K562 (cell line): Measurements from ENCODE around the gene UBE2B. TPM values are rescaled to one million over a fixed set of nuclear protein-coding genes. Genes with fewer than 3 reads are reported as not detected.

Source experiments
- CHD2 ChIP-seq: IDR thresholded peaks from 2 replicates; pipeline ENCODE4 v1.6.1; 2011; ENCODE audit warnings: low read depth, low read length
- CHD7 ChIP-seq: fragments of 200-600 bp; sonication (generic); IDR thresholded peaks from one replicate; pipeline ENCODE4 v1.6.1; 2012; ENCODE audit warnings: mild to moderate bottlenecking, low read depth, low read length, inconsistent platforms
- CREB1 ChIP-seq, 2 experiments: sonication (generic) in 1 of 2; formaldehyde crosslinking in 1 of 2; IDR thresholded peaks; 2 replicates each; pipeline versions ENCODE4 v1.6.1 to v1.8.0; 2012 to 2022; ENCODE audit warnings: inconsistent platforms in 1 of 2, mild to moderate bottlenecking in 1 of 2, missing genetic modification reagents in 1 of 2, moderate library complexity in 1 of 2
- FOS ChIP-seq: IDR thresholded peaks from 3 replicates; pipeline ENCODE4 v1.6.1; 2011; ENCODE audit not compliant: insufficient read length; ENCODE audit errors: extremely low read depth
- MXI1 ChIP-seq: IDR thresholded peaks from 2 replicates; pipeline ENCODE4 v1.6.1; 2011; ENCODE audit warnings: low read depth, mild to moderate bottlenecking, improper control_type of control experiment, low read length
- PCBP2 ChIP-seq: fragments of 200-400 bp; formaldehyde crosslinking; IDR thresholded peaks from 2 replicates; pipeline ENCODE4 v1.6.1; 2018; ENCODE audit warnings: low read length, low read depth, mild to moderate bottlenecking, moderate library complexity; ENCODE audit not compliant: poor library complexity, severe bottlenecking
- PKNOX1 ChIP-seq: fragments of 450-650 bp; IDR thresholded peaks from 2 replicates; pipeline ENCODE4 v1.6.1; 2016
- POLR2B ChIP-seq: fragments of 450-650 bp; IDR thresholded peaks from 2 replicates; pipeline ENCODE4 v1.6.1; 2018; ENCODE audit warnings: low read depth; ENCODE audit not compliant: partially characterized antibody
- ZNF124 ChIP-seq: sonication (generic); formaldehyde crosslinking; IDR thresholded peaks from 2 replicates; pipeline ENCODE4 v1.8.1; 2022; ENCODE audit warnings: missing genetic modification reagents
- ZNF75A ChIP-seq: fragments of 450-650 bp; formaldehyde crosslinking; IDR thresholded peaks from 2 replicates; pipeline ENCODE4 v1.4.0; 2020; ENCODE audit warnings: mild to moderate bottlenecking
- polyA plus RNA-seq, 8 experiments: library from polyadenylated mRNA; depleted of rRNA in 4 of 8; stranded (reverse) in 5 of 8; unstranded in 3 of 8; fragments of >200 nt; fragmentation: Nextera tagmentation in 2 of 8; fragmentation: Illumina TruSeq in 1 of 8; extraction: Ambion mirVana in 2 of 8; extraction: Trizol in 1 of 8; gene quantifications; 2 replicates each; pipeline versions ENCODE4 v1.2.1 to v1.2.3, GENCODE V29; 2011 to 2014; ENCODE audit warnings: inconsistent platforms in 1 of 8, missing spikeins in 1 of 8
- total RNA-seq, 7 experiments: library from RNA; depleted of rRNA in 6 of 7; stranded (reverse); fragments of >200 nt in 6 of 7; fragmentation: Illumina TruSeq in 2 of 7; extraction: Trizol in 2 of 7; gene quantifications; 2 replicates each; pipeline versions ENCODE4 v1.2.1 to v1.2.3, GENCODE V29; 2011 to 2021; ENCODE audit warnings: low replicate concordance in 1 of 7
- TF ChIP-seq, protein P1 (sequence below), 2 experiments: IDR thresholded peaks; 2 replicates each; pipeline ENCODE4 v1.6.1; 2012; ENCODE audit warnings: improper control_type of control experiment in 2 of 2, low read depth in 2 of 2, low read length in 2 of 2, borderline replicate concordance in 1 of 2

The UBE2B gene
- total and polyA plus RNA-seq, 9 of the 15 experiments (the other 6 are each of a cell fraction or from before 2014, with no cell fraction given) = 13.1 to 198 (median 75.5) TPM

DNA sequence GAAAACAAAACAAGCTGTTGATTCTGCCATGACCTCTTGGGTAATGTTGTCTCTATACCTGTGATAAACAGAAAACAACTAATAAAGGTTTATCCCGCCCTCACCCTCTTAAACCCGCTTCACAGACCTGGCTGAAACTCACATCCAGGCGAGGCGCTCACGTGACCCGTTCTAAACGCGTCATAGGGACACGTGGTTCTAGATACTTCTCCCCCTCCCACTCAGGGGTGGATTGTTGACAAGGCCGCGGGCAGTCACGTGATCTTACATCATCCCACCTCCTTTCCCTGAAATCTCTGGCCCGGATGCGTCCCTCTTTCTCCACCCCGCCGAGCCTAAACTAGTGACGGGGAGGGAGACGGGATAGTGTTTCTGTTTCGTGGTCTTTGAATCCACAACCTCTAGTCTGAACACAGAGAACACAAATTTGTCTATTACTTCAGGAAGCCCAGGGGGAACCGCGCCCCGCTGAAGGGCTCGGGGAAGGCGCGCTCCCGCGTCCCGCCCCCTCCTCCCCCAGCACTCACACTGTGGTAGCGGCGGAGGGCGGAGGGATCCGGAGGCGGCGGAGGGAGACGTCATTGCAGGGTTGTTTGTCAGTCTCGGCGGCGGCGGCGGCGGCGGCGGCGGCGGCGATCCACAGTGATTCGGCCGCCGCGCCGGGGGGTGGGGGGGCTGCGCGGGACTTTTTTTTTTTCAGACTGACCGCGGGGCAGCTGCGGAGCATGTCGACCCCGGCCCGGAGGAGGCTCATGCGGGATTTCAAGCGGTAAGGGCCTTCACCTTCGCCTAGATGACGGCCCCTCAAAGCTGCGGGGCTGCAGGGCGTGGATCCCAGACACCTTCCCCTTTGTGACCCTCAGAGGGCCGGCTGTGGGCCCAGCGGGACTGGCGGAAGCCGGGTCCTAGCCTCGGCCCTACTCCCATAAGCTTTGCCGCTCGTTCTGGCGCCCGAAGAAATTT is at the start of gene UBE2B (continued):
- TF ChIP-seq FOS = peak; percentile 87
- no peak for TF ChIP-seq ZNF75A
- peak; percentile 55 for TF ChIP-seq POLR2B
- TF ChIP-seq PCBP2 = no peak
- TF ChIP-seq CHD2 = peak; percentile 91
- no peak for TF ChIP-seq CHD7
- peak; percentile 78 for TF ChIP-seq PKNOX1
- TF ChIP-seq MXI1 = no peak
- TF ChIP-seq CREB1 (IDR thresholded peaks at IDR 0.05) = peak; percentile 83
- TF ChIP-seq CREB1 (CRISPR knock-in tag; IDR thresholded peaks at IDR 0.05) = peak; percentile 89
- no peak for TF ChIP-seq ZNF124
- TF ChIP-seq, protein P1, sequence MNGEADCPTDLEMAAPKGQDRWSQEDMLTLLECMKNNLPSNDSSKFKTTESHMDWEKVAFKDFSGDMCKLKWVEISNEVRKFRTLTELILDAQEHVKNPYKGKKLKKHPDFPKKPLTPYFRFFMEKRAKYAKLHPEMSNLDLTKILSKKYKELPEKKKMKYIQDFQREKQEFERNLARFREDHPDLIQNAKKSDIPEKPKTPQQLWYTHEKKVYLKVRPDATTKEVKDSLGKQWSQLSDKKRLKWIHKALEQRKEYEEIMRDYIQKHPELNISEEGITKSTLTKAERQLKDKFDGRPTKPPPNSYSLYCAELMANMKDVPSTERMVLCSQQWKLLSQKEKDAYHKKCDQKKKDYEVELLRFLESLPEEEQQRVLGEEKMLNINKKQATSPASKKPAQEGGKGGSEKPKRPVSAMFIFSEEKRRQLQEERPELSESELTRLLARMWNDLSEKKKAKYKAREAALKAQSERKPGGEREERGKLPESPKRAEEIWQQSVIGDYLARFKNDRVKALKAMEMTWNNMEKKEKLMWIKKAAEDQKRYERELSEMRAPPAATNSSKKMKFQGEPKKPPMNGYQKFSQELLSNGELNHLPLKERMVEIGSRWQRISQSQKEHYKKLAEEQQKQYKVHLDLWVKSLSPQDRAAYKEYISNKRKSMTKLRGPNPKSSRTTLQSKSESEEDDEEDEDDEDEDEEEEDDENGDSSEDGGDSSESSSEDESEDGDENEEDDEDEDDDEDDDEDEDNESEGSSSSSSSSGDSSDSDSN (IDR thresholded peaks at IDR 0.05; ENCODE audit: borderline replicate concordance in 1 of 2, low read depth in 2 of 2, low read length in 2 of 2) = peak in 1 of 2 experiments; percentile 82; a peak in 2 of 4 replicates
